HG03097 (cell line): Measurements from ENCODE around the gene NADSYN1.

Experiments used
- ATAC-seq: cut with Tn5 transposase; IDR thresholded peaks from one replicate; pipeline ENCODE4 v1.9.1; 2021; ENCODE audit not compliant: unreplicated experiment, low FRiP score

NADSYN1 gene

DNA sequence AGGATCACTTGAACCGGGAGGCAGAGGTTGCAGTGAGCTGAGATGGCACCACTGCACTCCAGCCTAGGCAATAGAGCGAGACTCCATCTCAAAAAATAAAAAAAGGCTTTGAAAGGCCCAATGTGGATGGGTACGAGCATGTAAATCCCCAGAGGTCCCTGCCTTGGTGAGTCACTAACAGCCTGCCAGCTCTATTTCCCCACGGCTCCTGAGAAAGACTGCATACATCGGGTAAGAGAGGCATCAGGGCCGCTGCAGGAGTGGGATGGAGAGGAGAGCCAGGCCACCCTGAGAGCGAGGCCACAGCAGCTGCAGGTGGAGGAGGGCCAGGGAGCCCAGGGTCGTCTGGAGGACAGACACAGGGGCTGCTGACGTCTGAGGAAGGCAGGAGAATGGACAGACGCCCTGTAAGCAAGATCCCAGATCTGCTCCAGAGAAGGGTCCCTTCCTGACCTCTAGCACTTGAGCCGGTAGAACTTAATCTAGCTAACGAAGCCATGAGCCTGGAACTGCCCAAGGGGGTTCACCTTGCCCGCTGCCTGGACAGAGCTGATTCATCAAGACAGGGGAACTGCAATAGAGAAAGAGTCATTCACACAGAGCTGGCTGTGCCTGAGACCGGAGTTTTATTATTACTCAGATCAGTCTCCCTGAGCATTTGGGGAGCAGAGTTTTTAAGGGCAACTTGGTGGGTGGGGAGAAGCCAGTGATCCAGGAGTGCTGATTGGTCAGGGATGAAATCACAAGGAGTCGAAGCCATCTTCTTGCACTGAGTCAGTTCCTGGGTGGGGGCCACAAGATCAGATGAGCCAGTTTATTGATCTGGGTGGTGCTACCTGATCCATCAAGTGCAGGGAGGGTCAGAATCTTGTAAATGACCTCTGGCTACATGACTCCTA lies 90.1 kb downstream of the NADSYN1 start:
- no peak for ATAC-seq

DNA sequence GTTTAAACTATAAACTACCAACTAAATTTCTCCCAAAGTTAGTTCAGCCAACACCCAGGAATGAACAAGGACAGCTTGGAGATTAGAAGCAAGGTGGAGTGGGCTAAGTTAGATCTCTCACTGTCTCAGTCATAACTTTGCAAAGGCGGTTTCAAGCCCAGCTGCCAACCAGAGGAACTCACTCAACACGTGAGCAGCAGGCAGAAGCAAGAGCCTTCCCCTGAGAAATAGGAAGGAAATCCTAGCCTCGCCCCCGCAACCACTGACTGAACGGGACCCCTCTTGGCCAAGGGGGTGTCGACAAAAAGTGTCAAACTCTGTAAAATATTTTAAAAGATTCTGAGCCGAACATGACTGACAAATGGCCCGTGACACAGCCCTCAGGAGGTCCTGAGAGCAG lies 90.9 kb downstream of the NADSYN1 start:
- no peak for ATAC-seq

DNA sequence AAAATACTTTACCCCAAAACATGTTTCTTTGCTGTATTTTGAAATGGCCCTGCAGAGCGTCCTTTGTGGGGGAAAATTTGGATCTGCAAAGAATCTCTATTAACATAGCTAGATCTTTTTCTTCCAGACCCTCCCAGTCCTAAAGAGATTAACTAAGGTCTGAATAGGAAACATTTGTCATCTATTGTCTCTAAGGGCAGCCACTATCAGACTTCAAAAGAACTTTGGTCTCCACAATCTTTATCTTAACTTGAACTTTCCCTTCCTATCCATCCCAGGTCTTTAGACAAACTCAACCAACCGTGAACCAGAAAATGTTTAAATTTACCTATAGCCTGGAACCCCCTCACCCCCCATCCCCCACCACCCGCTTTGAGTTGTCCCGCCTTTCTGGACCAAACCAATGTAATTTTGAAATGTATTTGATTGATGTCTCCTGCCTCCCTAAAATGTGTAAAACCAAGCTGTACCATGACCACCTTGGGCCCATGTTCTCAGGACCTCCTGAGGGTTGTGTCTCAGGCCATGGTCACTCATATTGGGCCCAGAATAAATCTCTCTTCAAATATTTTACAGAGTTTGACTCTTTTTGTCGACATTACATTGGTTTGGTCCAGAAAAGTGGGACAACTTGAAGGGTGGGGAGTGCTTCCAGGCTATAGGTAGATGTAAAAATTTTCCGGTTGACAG lies 91.7 kb downstream of the NADSYN1 start:
- ATAC-seq = no peak

DNA sequence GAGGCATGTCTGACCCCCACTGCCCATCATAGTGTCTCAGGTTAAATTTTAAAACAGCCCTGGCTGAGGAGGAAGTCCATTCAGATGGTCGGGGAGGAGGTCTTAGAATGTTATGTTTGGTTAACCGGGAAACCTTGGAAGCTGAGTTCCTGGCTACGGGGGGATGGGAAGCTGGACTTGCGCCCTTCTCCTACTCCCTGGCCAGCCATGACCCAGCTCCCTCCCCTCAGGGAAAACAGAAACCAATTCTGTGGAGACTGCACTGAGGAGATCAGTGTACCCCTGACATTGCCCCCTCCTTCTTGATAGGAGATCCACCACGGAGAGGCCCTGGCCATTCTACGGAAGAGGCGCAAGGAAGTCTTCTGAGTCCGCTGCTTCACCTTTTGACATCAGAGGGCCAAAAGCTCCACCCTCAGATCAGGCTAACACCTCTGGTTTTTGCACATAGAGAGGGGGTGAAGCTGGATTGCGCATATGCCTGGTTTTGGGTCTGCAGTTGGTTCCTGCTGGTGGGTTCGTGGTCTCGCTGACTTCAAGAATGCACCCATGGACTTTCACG lies 92.5 kb downstream of the NADSYN1 start:
- no peak for ATAC-seq

DNA sequence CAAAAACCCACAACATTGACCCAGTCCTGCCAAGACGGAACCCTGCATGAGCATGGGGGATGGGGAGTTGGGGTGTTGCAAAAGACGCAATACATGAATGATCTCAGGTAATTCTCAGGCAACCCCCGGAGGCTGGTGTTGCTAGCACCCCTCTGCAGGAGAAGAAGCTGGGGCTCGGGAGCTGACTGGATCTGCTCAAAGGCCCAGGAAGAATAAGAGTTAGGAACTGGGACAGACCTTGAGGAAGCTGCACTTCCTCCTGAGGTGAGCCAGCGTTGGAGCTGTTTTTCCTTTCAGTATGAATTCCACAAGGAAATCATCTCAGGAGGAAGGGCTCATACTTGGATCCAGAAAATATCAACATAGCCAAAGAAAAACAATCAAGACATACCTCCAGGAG lies 95.1 kb downstream of the NADSYN1 start, which contains the start of gene KRTAP5-9:
KRTAP5-9 (plus strand) TSS at position 301 of the 400 bp plus-strand sequence. CDS start 238 bp downstream, outside the sequence.
- no peak for ATAC-seq

DNA sequence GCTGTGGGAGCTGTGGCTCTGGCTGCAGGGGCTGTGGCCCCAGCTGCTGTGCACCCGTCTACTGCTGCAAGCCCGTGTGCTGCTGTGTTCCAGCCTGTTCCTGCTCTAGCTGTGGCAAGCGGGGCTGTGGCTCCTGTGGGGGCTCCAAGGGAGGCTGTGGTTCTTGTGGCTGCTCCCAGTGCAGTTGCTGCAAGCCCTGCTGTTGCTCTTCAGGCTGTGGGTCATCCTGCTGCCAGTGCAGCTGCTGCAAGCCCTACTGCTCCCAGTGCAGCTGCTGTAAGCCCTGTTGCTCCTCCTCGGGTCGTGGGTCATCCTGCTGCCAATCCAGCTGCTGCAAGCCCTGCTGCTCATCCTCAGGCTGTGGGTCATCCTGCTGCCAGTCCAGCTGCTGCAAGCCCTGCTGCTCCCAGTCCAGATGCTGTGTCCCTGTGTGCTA lies 95.7 kb downstream of the NADSYN1 start:
- ATAC-seq = no peak
